ENCODE results near the gene TMEM170A.
A peak's percentile ranks its signal among the peaks of the same experiment; 100 is the strongest.
"Not testable (repeated sequence)": the region's sequence is repeated elsewhere in the genome, so short reads cannot be mapped to it uniquely, and the experiment has no call there.

Gene TMEM170A

GRCh38 chr16:75464122-75464918 is at the start of gene TMEM170A:
TMEM170A (minus strand) TSS chr16:75464689; CDS start chr16:75464600, 89 bp downstream.
- DNase-seq (ENCODE audit: low read depth) = peak; percentile 97
- H3K4me3 ChIP-seq (ENCODE audit: low read depth, low read length) = peak within 1 kb of the TSS; percentile 77
- TF ChIP-seq, protein P1, sequence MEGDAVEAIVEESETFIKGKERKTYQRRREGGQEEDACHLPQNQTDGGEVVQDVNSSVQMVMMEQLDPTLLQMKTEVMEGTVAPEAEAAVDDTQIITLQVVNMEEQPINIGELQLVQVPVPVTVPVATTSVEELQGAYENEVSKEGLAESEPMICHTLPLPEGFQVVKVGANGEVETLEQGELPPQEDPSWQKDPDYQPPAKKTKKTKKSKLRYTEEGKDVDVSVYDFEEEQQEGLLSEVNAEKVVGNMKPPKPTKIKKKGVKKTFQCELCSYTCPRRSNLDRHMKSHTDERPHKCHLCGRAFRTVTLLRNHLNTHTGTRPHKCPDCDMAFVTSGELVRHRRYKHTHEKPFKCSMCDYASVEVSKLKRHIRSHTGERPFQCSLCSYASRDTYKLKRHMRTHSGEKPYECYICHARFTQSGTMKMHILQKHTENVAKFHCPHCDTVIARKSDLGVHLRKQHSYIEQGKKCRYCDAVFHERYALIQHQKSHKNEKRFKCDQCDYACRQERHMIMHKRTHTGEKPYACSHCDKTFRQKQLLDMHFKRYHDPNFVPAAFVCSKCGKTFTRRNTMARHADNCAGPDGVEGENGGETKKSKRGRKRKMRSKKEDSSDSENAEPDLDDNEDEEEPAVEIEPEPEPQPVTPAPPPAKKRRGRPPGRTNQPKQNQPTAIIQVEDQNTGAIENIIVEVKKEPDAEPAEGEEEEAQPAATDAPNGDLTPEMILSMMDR (IDR thresholded peaks at IDR 0.05; ENCODE audit: low read depth, low read length, missing control alignments) = peak; percentile 100
- in situ Hi-C loops (cut with HindIII; ENCODE audit: low sequenced_read_pairs) = loop anchor here (25.0 kb wide), 1 partner anchor 298 kb away; no protein-coding TSS in a partner anchor

- in situ Hi-C loops (cut with HindIII; ENCODE audit: low sequenced_read_pairs) = no loop called here
- TF ChIP-seq, protein P1 (IDR thresholded peaks at IDR 0.05; ENCODE audit: low read depth, low read length, missing control alignments) = no peak
- H3K4me3 ChIP-seq (ENCODE audit: low read depth, low read length) = no peak overlapping the region
- DNase-seq (ENCODE audit: low read depth) = no peak
Measured at GRCh38 chr16:75506574-75506973, 42.1 kb upstream of the TMEM170A start.

DNA sequence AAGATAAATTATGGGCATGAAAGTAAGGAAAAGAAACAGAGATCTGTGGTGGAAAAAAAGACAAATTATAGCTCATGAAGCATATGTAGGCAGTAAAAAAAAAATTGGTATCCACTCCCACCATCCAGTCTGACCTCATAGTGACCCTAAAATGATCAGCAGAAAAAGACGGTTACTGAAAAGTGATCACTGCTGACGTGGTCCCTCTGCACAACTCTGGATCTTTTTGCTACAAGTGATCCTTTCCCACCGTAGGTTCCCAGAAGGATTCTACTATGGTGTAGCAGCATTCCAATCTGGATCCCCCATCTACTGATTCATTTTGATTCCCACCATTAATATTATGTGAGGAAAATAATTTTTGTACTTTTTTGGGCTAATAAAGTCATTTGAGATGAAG is 41.6 kb upstream of the TMEM170A start:
- TF ChIP-seq, protein P1 (IDR thresholded peaks at IDR 0.05; ENCODE audit: low read depth, low read length, missing control alignments) = no peak
- in situ Hi-C loops (cut with HindIII; ENCODE audit: low sequenced_read_pairs) = no loop called here

GRCh38 chr16:75503801-75504200 is 39.3 kb upstream of the TMEM170A start:
- no peak overlapping the region for H3K4me3 ChIP-seq (ENCODE audit: low read depth, low read length)
- DNase-seq (ENCODE audit: low read depth) = no peak
- TF ChIP-seq, protein P1 (IDR thresholded peaks at IDR 0.05; ENCODE audit: low read depth, low read length, missing control alignments) = no peak
- in situ Hi-C loops (cut with HindIII; ENCODE audit: low sequenced_read_pairs) = no loop called here

More for the DNA sequence above, 41.6 kb upstream of the TMEM170A start:
- no peak for DNase-seq (ENCODE audit: low read depth)
- H3K4me3 ChIP-seq (ENCODE audit: low read depth, low read length) = no peak overlapping the region

DNA sequence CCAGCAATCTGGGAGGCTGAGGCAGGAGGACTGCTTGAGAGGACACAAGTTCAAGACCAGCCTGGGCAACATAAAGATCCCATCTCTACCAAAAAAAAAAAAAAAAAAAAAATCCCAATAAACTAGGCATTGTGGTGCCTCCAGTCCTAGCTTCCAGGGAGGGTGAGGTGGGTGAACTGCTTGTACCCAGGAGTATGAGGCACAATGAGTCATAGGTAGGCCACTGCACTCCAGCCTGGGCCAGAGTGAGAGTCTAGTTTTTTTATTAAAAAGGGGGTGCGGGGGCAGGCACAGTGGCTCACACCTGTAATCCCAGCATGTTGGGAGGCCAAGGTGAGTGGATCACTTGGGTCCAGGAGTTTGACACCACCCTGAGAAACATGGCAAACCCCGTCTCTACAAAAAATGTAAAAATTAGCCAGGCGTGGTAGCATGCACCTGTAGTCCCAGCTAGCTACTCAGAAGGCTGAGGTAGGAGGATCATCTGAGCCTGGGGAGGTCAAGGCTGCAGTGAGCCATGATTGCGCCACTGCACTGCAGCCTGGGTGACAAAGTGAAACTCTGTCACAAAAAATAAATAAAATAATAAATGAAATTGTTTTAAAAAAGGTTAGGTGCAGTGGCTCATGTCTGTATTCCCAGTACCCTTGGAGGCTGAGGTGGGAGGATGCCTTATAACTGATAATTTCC is 38.6 kb upstream of the TMEM170A start:
- no peak overlapping the region for H3K4me3 ChIP-seq (ENCODE audit: low read depth, low read length)
- DNase-seq (ENCODE audit: low read depth) = no peak
- TF ChIP-seq, protein P1 (IDR thresholded peaks at IDR 0.05; ENCODE audit: low read depth, low read length, missing control alignments) = no peak
- in situ Hi-C loops (cut with HindIII; ENCODE audit: low sequenced_read_pairs) = no loop called here

DNA sequence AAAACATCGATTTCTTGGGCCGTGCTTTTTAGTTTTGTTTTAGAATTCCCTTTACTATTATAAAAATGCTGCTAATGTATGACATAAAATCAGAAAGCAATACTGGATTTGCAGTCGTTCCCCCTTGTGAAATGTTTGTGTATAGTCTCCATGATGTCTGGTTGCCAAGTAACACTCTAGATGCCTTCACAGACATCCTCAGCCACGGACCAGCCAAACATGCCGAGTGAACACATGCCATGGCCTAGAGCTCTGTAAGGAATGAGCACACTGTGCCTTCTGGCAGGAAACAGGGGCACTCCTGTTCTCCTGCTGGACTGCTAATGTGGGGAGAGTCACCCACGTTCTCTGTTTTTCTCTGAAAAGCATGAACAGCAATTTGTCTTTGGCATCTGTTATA is 37.3 kb upstream of the TMEM170A start:
- DNase-seq (ENCODE audit: low read depth); H3K4me3 ChIP-seq (ENCODE audit: low read depth, low read length); in situ Hi-C loops (cut with HindIII; ENCODE audit: low sequenced_read_pairs): not testable (repeated sequence)

GRCh38 chr16:75501359-75501758 is 36.9 kb upstream of the TMEM170A start:
- DNase-seq (ENCODE audit: low read depth) = no peak
- TF ChIP-seq, protein P1 (IDR thresholded peaks at IDR 0.05; ENCODE audit: low read depth, low read length, missing control alignments) = no peak
- no peak overlapping the region for H3K4me3 ChIP-seq (ENCODE audit: low read depth, low read length)
- in situ Hi-C loops (cut with HindIII; ENCODE audit: low sequenced_read_pairs) = no loop called here

GRCh38 chr16:75498605-75499322 is 34.3 kb upstream of the TMEM170A start:
- DNase-seq (ENCODE audit: low read depth); H3K4me3 ChIP-seq (ENCODE audit: low read depth, low read length); in situ Hi-C loops (cut with HindIII; ENCODE audit: low sequenced_read_pairs): not testable (repeated sequence)
